K562 (cell line): ENCODE data around the gene SELENOI. TPM values are rescaled to one million over a fixed set of nuclear protein-coding genes. Genes with fewer than 3 reads are reported as not detected.

Experiments used
- HNRNPLL ChIP-seq: fragments of 200-400 bp; formaldehyde crosslinking; IDR thresholded peaks from 2 replicates; pipeline ENCODE4 v1.6.1; 2017; ENCODE audit warnings: low read length, low read depth, mild to moderate bottlenecking; ENCODE audit not compliant: poor library complexity, severe bottlenecking
- POLR3A ChIP-seq: IDR thresholded peaks from 2 replicates; pipeline ENCODE4 v1.6.1; 2011; ENCODE audit warnings: borderline replicate concordance, mild to moderate bottlenecking, moderate library complexity; ENCODE audit not compliant: insufficient read length, insufficient read depth; ENCODE audit errors: extremely low read depth
- polyA plus RNA-seq, 8 experiments: library from polyadenylated mRNA; depleted of rRNA in 4 of 8; stranded (reverse) in 5 of 8; unstranded in 3 of 8; fragments of >200 nt; fragmentation: Nextera tagmentation in 2 of 8; fragmentation: Illumina TruSeq in 1 of 8; extraction: Ambion mirVana in 2 of 8; extraction: Trizol in 1 of 8; gene quantifications; 2 replicates each; pipeline versions ENCODE4 v1.2.1 to v1.2.3, GENCODE V29; 2011 to 2014; ENCODE audit warnings: inconsistent platforms in 1 of 8, missing spikeins in 1 of 8
- total RNA-seq, 7 experiments: library from RNA; depleted of rRNA in 6 of 7; stranded (reverse); fragments of >200 nt in 6 of 7; fragmentation: Illumina TruSeq in 2 of 7; extraction: Trizol in 2 of 7; gene quantifications; 2 replicates each; pipeline versions ENCODE4 v1.2.1 to v1.2.3, GENCODE V29; 2011 to 2021; ENCODE audit warnings: low replicate concordance in 1 of 7
- TF ChIP-seq, protein P1 (sequence below): fragments of 200-600 bp; sonication (generic); IDR thresholded peaks from one replicate; pipeline ENCODE4 v1.6.1; 2012; ENCODE audit warnings: mild to moderate bottlenecking, low read depth, low read length, inconsistent platforms
- TF ChIP-seq, protein P2 (sequence below): fragments of 250-450 bp; sonication (Bioruptor Pico); IDR thresholded peaks from 2 replicates; pipeline ENCODE4 v1.4.0; 2020; ENCODE audit warnings: mild to moderate bottlenecking, moderate library complexity
- TF ChIP-seq, protein P3 (sequence below): sonication (generic); formaldehyde crosslinking; IDR thresholded peaks from 2 replicates; pipeline ENCODE4 v1.8.0; 2022; ENCODE audit warnings: missing genetic modification reagents, mild to moderate bottlenecking, borderline replicate concordance
- TF ChIP-seq, protein P4 (sequence below): sonication (generic); formaldehyde crosslinking; IDR thresholded peaks from 2 replicates; pipeline ENCODE4 v1.8.1; 2022; ENCODE audit warnings: missing genetic modification reagents

The SELENOI gene
- total and polyA plus RNA-seq, 9 of the 15 experiments (the other 6 are each of a cell fraction or from before 2014, with no cell fraction given): 9.6 to 46.9 (median 24.4) TPM

DNA sequence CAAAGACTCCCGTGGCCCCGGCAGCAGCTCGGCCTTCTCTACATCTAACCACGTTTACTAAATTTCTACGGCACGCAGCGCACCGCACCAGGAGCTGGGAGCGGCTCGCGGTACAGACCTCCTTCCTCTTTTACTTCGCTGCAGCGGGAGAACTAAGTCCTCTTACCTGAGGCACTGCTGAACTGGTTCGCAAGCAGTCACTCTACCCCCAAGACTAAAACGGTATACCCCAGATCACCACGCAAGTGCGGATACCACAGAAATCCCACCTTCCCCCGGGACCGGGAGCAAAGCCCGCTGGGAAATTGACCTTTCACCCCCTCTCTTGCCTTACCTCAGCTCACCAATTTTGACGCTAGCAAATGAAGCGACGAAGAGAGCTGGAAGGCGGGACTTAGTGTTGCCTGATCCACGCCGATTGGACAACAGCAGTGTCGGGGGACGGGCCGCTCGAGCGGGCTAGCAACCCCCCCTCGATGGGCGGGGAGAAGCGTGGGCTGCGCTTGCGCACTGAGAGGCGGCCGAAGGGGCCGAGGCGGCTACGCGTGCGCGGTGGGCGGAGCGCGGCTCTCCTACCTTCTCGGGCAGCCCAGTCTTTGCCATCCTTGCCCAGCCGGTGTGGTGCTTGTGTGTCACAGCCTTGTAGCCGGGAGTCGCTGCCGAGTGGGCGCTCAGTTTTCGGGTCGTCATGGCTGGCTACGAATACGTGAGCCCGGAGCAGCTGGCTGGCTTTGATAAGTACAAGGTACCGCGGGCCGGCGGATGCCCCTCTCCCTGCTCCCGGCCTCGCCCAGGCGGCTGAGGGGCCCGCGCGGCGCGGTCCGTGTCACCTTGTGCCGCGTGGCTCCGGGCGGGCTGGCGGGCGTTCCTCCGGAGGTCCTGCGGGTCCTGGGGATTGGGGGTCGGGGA, at the start of gene SELENOI (continued):
- TF ChIP-seq, protein P1, sequence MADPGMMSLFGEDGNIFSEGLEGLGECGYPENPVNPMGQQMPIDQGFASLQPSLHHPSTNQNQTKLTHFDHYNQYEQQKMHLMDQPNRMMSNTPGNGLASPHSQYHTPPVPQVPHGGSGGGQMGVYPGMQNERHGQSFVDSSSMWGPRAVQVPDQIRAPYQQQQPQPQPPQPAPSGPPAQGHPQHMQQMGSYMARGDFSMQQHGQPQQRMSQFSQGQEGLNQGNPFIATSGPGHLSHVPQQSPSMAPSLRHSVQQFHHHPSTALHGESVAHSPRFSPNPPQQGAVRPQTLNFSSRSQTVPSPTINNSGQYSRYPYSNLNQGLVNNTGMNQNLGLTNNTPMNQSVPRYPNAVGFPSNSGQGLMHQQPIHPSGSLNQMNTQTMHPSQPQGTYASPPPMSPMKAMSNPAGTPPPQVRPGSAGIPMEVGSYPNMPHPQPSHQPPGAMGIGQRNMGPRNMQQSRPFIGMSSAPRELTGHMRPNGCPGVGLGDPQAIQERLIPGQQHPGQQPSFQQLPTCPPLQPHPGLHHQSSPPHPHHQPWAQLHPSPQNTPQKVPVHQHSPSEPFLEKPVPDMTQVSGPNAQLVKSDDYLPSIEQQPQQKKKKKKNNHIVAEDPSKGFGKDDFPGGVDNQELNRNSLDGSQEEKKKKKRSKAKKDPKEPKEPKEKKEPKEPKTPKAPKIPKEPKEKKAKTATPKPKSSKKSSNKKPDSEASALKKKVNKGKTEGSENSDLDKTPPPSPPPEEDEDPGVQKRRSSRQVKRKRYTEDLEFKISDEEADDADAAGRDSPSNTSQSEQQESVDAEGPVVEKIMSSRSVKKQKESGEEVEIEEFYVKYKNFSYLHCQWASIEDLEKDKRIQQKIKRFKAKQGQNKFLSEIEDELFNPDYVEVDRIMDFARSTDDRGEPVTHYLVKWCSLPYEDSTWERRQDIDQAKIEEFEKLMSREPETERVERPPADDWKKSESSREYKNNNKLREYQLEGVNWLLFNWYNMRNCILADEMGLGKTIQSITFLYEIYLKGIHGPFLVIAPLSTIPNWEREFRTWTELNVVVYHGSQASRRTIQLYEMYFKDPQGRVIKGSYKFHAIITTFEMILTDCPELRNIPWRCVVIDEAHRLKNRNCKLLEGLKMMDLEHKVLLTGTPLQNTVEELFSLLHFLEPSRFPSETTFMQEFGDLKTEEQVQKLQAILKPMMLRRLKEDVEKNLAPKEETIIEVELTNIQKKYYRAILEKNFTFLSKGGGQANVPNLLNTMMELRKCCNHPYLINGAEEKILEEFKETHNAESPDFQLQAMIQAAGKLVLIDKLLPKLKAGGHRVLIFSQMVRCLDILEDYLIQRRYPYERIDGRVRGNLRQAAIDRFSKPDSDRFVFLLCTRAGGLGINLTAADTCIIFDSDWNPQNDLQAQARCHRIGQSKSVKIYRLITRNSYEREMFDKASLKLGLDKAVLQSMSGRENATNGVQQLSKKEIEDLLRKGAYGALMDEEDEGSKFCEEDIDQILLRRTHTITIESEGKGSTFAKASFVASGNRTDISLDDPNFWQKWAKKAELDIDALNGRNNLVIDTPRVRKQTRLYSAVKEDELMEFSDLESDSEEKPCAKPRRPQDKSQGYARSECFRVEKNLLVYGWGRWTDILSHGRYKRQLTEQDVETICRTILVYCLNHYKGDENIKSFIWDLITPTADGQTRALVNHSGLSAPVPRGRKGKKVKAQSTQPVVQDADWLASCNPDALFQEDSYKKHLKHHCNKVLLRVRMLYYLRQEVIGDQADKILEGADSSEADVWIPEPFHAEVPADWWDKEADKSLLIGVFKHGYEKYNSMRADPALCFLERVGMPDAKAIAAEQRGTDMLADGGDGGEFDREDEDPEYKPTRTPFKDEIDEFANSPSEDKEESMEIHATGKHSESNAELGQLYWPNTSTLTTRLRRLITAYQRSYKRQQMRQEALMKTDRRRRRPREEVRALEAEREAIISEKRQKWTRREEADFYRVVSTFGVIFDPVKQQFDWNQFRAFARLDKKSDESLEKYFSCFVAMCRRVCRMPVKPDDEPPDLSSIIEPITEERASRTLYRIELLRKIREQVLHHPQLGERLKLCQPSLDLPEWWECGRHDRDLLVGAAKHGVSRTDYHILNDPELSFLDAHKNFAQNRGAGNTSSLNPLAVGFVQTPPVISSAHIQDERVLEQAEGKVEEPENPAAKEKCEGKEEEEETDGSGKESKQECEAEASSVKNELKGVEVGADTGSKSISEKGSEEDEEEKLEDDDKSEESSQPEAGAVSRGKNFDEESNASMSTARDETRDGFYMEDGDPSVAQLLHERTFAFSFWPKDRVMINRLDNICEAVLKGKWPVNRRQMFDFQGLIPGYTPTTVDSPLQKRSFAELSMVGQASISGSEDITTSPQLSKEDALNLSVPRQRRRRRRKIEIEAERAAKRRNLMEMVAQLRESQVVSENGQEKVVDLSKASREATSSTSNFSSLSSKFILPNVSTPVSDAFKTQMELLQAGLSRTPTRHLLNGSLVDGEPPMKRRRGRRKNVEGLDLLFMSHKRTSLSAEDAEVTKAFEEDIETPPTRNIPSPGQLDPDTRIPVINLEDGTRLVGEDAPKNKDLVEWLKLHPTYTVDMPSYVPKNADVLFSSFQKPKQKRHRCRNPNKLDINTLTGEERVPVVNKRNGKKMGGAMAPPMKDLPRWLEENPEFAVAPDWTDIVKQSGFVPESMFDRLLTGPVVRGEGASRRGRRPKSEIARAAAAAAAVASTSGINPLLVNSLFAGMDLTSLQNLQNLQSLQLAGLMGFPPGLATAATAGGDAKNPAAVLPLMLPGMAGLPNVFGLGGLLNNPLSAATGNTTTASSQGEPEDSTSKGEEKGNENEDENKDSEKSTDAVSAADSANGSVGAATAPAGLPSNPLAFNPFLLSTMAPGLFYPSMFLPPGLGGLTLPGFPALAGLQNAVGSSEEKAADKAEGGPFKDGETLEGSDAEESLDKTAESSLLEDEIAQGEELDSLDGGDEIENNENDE: no peak
- TF ChIP-seq HNRNPLL (peak; percentile 62), POLR3A (no peak)
- TF ChIP-seq, protein P2, sequence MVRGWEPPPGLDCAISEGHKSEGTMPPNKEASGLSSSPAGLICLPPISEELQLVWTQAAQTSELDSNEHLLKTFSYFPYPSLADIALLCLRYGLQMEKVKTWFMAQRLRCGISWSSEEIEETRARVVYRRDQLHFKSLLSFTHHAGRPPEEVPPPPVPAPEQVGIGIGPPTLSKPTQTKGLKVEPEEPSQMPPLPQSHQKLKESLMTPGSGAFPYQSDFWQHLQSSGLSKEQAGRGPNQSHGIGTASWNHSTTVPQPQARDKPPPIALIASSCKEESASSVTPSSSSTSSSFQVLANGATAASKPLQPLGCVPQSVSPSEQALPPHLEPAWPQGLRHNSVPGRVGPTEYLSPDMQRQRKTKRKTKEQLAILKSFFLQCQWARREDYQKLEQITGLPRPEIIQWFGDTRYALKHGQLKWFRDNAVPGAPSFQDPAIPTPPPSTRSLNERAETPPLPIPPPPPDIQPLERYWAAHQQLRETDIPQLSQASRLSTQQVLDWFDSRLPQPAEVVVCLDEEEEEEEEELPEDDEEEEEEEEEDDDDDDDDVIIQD (CRISPR knock-in tag): no peak
- TF ChIP-seq, protein P3, sequence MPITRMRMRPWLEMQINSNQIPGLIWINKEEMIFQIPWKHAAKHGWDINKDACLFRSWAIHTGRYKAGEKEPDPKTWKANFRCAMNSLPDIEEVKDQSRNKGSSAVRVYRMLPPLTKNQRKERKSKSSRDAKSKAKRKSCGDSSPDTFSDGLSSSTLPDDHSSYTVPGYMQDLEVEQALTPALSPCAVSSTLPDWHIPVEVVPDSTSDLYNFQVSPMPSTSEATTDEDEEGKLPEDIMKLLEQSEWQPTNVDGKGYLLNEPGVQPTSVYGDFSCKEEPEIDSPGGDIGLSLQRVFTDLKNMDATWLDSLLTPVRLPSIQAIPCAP (CRISPR knock-in tag): no peak
- TF ChIP-seq, protein P4, sequence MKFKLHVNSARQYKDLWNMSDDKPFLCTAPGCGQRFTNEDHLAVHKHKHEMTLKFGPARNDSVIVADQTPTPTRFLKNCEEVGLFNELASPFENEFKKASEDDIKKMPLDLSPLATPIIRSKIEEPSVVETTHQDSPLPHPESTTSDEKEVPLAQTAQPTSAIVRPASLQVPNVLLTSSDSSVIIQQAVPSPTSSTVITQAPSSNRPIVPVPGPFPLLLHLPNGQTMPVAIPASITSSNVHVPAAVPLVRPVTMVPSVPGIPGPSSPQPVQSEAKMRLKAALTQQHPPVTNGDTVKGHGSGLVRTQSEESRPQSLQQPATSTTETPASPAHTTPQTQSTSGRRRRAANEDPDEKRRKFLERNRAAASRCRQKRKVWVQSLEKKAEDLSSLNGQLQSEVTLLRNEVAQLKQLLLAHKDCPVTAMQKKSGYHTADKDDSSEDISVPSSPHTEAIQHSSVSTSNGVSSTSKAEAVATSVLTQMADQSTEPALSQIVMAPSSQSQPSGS (CRISPR knock-in tag): no peak
